SU-DHL-6 (cell line): ENCODE results near the gene CCDC157.

Experiments
- H2AFZ ChIP-seq: fragments of 200-600 bp; sonication (generic); 2 replicates; pipeline ENCODE4 v1.6.1; 2014; ENCODE audit warnings: low read depth, mild to moderate bottlenecking, moderate library complexity, mixed read lengths, antibody characterized with exemption, low read length; ENCODE audit not compliant: severe bottlenecking
- H3F3A ChIP-seq: fragments of 200-600 bp; shearing (Covaris generic); 2 replicates; pipeline ENCODE4 v1.6.0; 2016; ENCODE audit warnings: antibody characterized with exemption, mild to moderate bottlenecking; ENCODE audit not compliant: insufficient read depth
- H3K27ac ChIP-seq: fragments of 200-600 bp; sonication (generic); 2 replicates; pipeline ENCODE4 v1.5.1; 2016; ENCODE audit warnings: low read depth, mild to moderate bottlenecking, low read length, moderate library complexity, mixed read lengths
- H3K27me3 ChIP-seq: fragments of 200-600 bp; sonication (generic), shearing (Covaris generic); 2 replicates; pipeline ENCODE4 v1.6.0; 2014; ENCODE audit warnings: mild to moderate bottlenecking, low read length
- H3K36me3 ChIP-seq: fragments of 200-600 bp; sonication (generic); 2 replicates; pipeline ENCODE4 v1.6.1; 2014; ENCODE audit warnings: mild to moderate bottlenecking, low read length, mixed read lengths
- H3K4me2 ChIP-seq: fragments of 300-600, 200-600 bp; shearing (Covaris generic), sonication (generic); 2 replicates; pipeline ENCODE4 v1.6.0; 2014; ENCODE audit warnings: low read length, low read depth, mild to moderate bottlenecking; ENCODE audit not compliant: poor library complexity, severe bottlenecking
- H3K4me3 ChIP-seq: fragments of 200-600 bp; sonication (generic); 2 replicates; pipeline ENCODE4 v1.5.1; 2014; ENCODE audit warnings: antibody characterized with exemption, low read length, mild to moderate bottlenecking, mixed read lengths; ENCODE audit not compliant: insufficient read depth, poor library complexity, severe bottlenecking
- H3K79me2 ChIP-seq: fragments of 200-600 bp; sonication (generic); 2 replicates; pipeline ENCODE4 v1.6.1; 2014; ENCODE audit warnings: mild to moderate bottlenecking, low read length, moderate library complexity; ENCODE audit not compliant: insufficient read depth
- H3K9ac ChIP-seq: fragments of 200-600 bp; sonication (generic); 2 replicates; pipeline ENCODE4 v1.7.0; 2014; ENCODE audit warnings: mild to moderate bottlenecking, low read length
- H3K9me2 ChIP-seq: fragments of 200-600 bp; sonication (generic); replicated peaks from 2 replicates; pipeline ENCODE4 v1.6.1; 2014; ENCODE audit warnings: low read length; ENCODE audit not compliant: insufficient read depth
- H3K9me3 ChIP-seq: fragments of 200-600 bp; sonication (generic); 2 replicates; pipeline ENCODE4 v1.6.1; 2014; ENCODE audit warnings: low read length, mixed read lengths; ENCODE audit not compliant: insufficient read depth
- H4K20me1 ChIP-seq: fragments of 200-600 bp; sonication (generic); 2 replicates; pipeline ENCODE4 v1.6.1; 2014; ENCODE audit warnings: low read depth, mild to moderate bottlenecking, antibody characterized with exemption, low read length, moderate library complexity, mixed read lengths
- CTCF ChIP-seq: fragments of 200-600 bp; sonication (generic); IDR thresholded peaks from one replicate; pipeline ENCODE4 v1.5.1; 2017; ENCODE audit warnings: antibody characterized with exemption, mild to moderate bottlenecking, low read length, moderate library complexity; ENCODE audit not compliant: insufficient read depth, poor library complexity, severe bottlenecking
- EZH2phosphoT487 ChIP-seq: fragments of 200-600 bp; sonication (generic), shearing (Covaris generic); conservative IDR thresholded peaks from 2 replicates; pipeline ENCODE4 v1.6.1; 2018; ENCODE audit warnings: mild to moderate bottlenecking, antibody characterized with exemption, low read length, moderate library complexity, mixed read lengths

Gene CCDC157

GRCh38 chr22:30328466-30329049, 28.2 kb upstream of the CCDC157 start:
- H3K27me3 ChIP-seq: no peaks in the 10 kb centered on the region
- H3K4me3 ChIP-seq: no peak overlapping the region
- H3K9ac ChIP-seq: no peak overlapping the region
- H3K27ac ChIP-seq: no peak overlapping the region
- no peaks in the 10 kb centered on the region for H4K20me1 ChIP-seq
- TF ChIP-seq CTCF (no peak), EZH2phosphoT487 (no peak)
- peaks cover 11% of the 10 kb centered on the region for H3F3A ChIP-seq
- no peaks in the 10 kb centered on the region for H3K9me2 ChIP-seq
- H3K79me2 ChIP-seq: no peaks in the 10 kb centered on the region
- no peaks in the 10 kb centered on the region for H3K36me3 ChIP-seq
- H2AFZ ChIP-seq: no peak overlapping the region
- no peak overlapping the region for H3K4me2 ChIP-seq
- H3K9me3 ChIP-seq: no peaks in the 10 kb centered on the region

GRCh38 chr22:30332551-30332950, 24.3 kb upstream of the CCDC157 start:
- TF ChIP-seq CTCF (no peak), EZH2phosphoT487 (no peak)
- Histone ChIP-seq H3K36me3 (peaks cover 3% of the 10 kb centered on the region; the same call in 1 of the 2 replicates), H3K4me3 (no peak overlapping the region)

GRCh38 chr22:30332994-30333706, 23.7 kb upstream of the CCDC157 start:
- H3K4me3 ChIP-seq: no peak overlapping the region
- peaks cover 6% of the 10 kb centered on the region for H3F3A ChIP-seq
- H3K79me2 ChIP-seq: no peaks in the 10 kb centered on the region
- peaks cover 3% of the 10 kb centered on the region; the same call in 1 of the 2 replicates for H3K36me3 ChIP-seq
- TF ChIP-seq CTCF (no peak), EZH2phosphoT487 (no peak)
- no peak overlapping the region for H2AFZ ChIP-seq
- H3K27me3 ChIP-seq: no peaks in the 10 kb centered on the region
- H3K4me2 ChIP-seq: no peak overlapping the region
- no peaks in the 10 kb centered on the region for H3K9me3 ChIP-seq
- H3K27ac ChIP-seq: no peak overlapping the region
- no peaks in the 10 kb centered on the region for H4K20me1 ChIP-seq
- no peaks in the 10 kb centered on the region for H3K9me2 ChIP-seq
- no peak overlapping the region for H3K9ac ChIP-seq

More at GRCh38 chr22:30332551-30332950, 24.3 kb upstream of the CCDC157 start:
- Histone ChIP-seq H3K79me2 (no peaks in the 10 kb centered on the region), H3K9ac (no peak overlapping the region), H3K27me3 (no peaks in the 10 kb centered on the region), H3K9me3 (no peaks in the 10 kb centered on the region), H3K9me2 (no peaks in the 10 kb centered on the region), H2AFZ (no peak overlapping the region), H3K4me2 (no peak overlapping the region), H3F3A (peaks cover 11% of the 10 kb centered on the region), H3K27ac (no peak overlapping the region), H4K20me1 (no peaks in the 10 kb centered on the region)
